SK-N-SH (cell line): ENCODE measurements around the gene REEP3.

Experiments
- CHD2 ChIP-seq: fragments of 150-350 bp; IDR thresholded peaks from 2 replicates; pipeline ENCODE4 v1.6.1; 2018; ENCODE audit warnings: low read length; ENCODE audit not compliant: partially characterized antibody
- MAX ChIP-seq: IDR thresholded peaks from 2 replicates; pipeline ENCODE4 v1.4.0; 2012; ENCODE audit warnings: low read depth
- NRF1 ChIP-seq: IDR thresholded peaks from 2 replicates; pipeline ENCODE4 v1.6.1; 2012; ENCODE audit warnings: low read depth, mild to moderate bottlenecking, low read length
- USF2 ChIP-seq: fragments of 150-350 bp; IDR thresholded peaks from 2 replicates; pipeline ENCODE4 v1.6.1; 2017; ENCODE audit warnings: antibody characterized with exemption, low read length, low read depth, borderline replicate concordance

- TF ChIP-seq MAX (no peak), USF2 (no peak), NRF1 (no peak), CHD2 (no peak)
These were observed 73.9 kb downstream of the REEP3 start for GRCh38 chr10:63595072-63595471.
